ENCODE results near the gene KCNMB2.
"Not testable (repeated sequence)": the region's sequence is repeated elsewhere in the genome, so short reads cannot be mapped to it uniquely, and the experiment has no call there.

KCNMB2 gene

GRCh38 chr3:178536211-178537079 lies at the start of gene KCNMB2:
Gene KCNMB2 (plus strand): TSS chr3:178536436.
- no peak for DNase-seq (ENCODE audit: low read depth in 2 of 2)

GRCh38 chr3:178486903-178487302 lies 49.3 kb upstream of the KCNMB2 start:
- no peak for DNase-seq (ENCODE audit: low read depth in 2 of 2)

GRCh38 chr3:178487752-178488151 lies 48.5 kb upstream of the KCNMB2 start:
- DNase-seq (ENCODE audit: low read depth in 2 of 2) = no peak

- DNase-seq (ENCODE audit: low read depth in 2 of 2) = no peak
Measured at GRCh38 chr3:178491751-178492150, 44.5 kb upstream of the KCNMB2 start.

GRCh38 chr3:178492491-178492890 lies 43.7 kb upstream of the KCNMB2 start:
- DNase-seq (ENCODE audit: low read depth in 2 of 2) = no peak

- DNase-seq (ENCODE audit: low read depth in 2 of 2) = no peak
Measured at GRCh38 chr3:178494386-178494785, 41.9 kb upstream of the KCNMB2 start.

- DNase-seq (ENCODE audit: low read depth in 2 of 2) = no peak
Measured at GRCh38 chr3:178496911-178497310, 39.3 kb upstream of the KCNMB2 start.

- no peak for DNase-seq (ENCODE audit: low read depth in 2 of 2)
Measured at GRCh38 chr3:178498871-178499270, 37.4 kb upstream of the KCNMB2 start.

- no peak for DNase-seq (ENCODE audit: low read depth in 2 of 2)
Measured at GRCh38 chr3:178500631-178501030, 35.6 kb upstream of the KCNMB2 start.

- DNase-seq (ENCODE audit: low read depth in 2 of 2) = no peak
Measured at GRCh38 chr3:178504128-178504527, 32.1 kb upstream of the KCNMB2 start.

GRCh38 chr3:178505832-178506231 lies 30.4 kb upstream of the KCNMB2 start:
- no peak for DNase-seq (ENCODE audit: low read depth in 2 of 2)

- DNase-seq (ENCODE audit: low read depth in 2 of 2) = no peak
Measured at GRCh38 chr3:178507507-178508442, 28.5 kb upstream of the KCNMB2 start.

GRCh38 chr3:178508443-178508825 lies 27.8 kb upstream of the KCNMB2 start:
- no peak for DNase-seq (ENCODE audit: low read depth in 2 of 2)

GRCh38 chr3:178510496-178510895 lies 25.7 kb upstream of the KCNMB2 start:
- no peak for DNase-seq (ENCODE audit: low read depth in 2 of 2)

GRCh38 chr3:178512647-178513046 lies 23.6 kb upstream of the KCNMB2 start:
- DNase-seq (ENCODE audit: low read depth in 2 of 2) = no peak

- no peak for DNase-seq (ENCODE audit: low read depth in 2 of 2)
Measured at GRCh38 chr3:178513546-178514380, 22.5 kb upstream of the KCNMB2 start.

- no peak for DNase-seq (ENCODE audit: low read depth in 2 of 2)
Measured at GRCh38 chr3:178514401-178514800, 21.8 kb upstream of the KCNMB2 start.

GRCh38 chr3:178515076-178515744 lies 21.0 kb upstream of the KCNMB2 start:
- not testable (repeated sequence) for DNase-seq (ENCODE audit: low read depth in 2 of 2)

- DNase-seq (ENCODE audit: low read depth in 2 of 2) = no peak
Measured at GRCh38 chr3:178517665-178518334, 18.4 kb upstream of the KCNMB2 start.

- DNase-seq (ENCODE audit: low read depth in 2 of 2) = no peak
Measured at GRCh38 chr3:178518660-178519396, 17.4 kb upstream of the KCNMB2 start.
